GM19455 (cell line): ENCODE measurements around the gene MAN1B1.

Experiments
- ATAC-seq: cut with Tn5 transposase; IDR thresholded peaks from one replicate; pipeline ENCODE4 v1.9.1; 2021; ENCODE audit not compliant: unreplicated experiment

The MAN1B1 gene

DNA sequence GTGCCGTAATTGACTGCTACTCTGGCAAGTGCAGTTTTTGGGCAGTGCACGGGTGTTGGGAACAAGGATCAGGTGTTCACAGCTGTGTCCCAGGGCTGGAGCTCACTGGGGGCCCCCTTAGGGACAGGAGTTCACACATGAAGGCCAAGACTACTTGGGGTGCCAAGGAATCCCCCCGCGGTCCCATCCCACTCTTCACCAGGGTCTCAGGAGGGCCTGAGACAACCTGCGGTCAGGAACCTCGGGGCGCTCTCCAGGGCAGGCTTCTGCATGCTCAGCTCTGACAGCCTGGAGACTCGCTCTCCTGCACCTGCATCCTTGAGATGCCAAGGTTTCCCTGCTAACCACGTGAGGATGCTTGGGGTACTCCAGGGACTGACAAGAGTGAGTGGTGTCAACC lies 2.3 kb upstream of the MAN1B1 start:
- no peak for ATAC-seq

- no peak for ATAC-seq
Observed at GRCh38 chr9:137085920-137086530, 760 bp upstream of the MAN1B1 start.

DNA sequence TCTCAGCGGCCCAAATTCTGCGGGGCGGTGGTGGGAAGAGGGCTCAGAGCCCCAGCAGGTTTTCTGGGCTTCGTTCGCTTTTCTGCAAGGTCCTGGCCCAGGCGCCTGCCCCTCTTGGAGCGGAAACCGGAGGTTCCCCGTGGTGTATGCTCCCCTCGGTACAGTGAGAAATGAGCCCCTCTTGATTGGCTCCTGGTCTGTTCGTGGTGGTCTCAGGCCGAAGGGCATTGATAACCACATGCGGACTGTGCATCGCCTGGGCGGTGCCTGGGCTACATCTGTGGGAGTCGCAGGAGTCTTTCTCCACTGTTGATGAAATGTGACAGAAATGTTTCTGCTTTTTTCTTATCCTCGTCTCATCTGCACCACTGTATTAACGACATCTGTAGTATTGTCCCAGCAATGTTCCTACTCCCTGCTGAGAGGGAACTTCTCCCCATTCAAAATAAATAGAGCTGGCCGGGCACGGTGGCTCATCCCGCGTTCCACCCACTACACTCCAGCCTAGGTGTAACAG lies 682 bp downstream of the MAN1B1 start:
- peak; percentile 1 for ATAC-seq

DNA sequence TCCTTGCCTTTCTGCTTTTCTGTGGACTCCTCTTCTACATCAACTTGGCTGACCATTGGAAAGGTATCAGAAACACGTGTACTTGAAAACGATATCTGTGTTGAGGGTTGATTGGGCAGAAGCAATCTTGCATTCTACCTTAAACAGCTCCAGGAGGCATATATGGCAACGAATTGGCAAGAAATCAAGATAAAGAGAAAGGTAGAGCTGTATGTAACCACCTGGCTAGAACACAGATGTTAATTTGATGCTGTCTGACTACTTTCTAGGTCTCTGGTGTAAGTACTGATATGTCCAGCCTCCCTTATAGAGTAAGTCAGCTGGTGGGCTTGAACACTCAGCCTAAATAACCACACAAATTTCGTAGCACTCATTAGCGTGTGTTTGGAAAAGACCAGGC lies 1.3 kb downstream of the MAN1B1 start:
- no peak for ATAC-seq

DNA sequence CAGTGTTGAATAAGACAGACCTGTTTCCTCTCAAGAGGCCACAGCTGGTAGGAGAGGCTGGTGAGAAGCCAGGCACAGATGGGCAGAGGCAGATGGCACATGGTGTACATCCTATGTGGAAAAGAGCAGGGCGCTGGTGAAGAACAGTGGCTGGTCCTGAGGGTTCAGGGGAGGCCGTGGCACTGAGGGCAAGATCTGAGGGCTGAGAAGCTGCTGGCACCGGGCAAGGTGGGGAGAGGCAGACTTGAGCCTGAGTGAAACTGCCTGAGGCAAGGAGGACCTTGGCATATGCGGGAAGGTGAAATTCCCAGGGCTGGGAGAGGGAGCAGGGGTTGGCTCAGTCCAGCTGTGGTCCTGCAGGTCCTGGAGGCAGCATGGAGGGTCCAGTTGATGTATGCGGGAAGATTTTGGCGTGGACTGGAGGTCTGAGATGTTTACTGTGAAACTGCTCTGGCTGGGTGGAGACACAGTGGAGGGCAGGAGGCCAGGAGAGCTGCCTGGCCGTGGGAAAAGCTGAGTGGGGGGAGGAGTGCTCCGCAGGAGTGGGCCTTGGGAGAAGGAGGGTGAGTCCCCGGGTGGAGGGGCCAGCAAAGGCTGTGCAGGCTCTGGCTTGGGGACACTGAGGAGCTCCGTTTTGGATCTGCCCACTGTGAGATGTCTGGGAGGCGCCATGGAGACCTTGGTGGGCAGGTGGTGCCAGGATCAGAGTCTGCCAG lies 2.6 kb downstream of the MAN1B1 start:
- no peak for ATAC-seq

- peak; percentile 84 for ATAC-seq
Observed at GRCh38 chr9:137095664-137096517, 9.1 kb downstream of the MAN1B1 start.

DNA sequence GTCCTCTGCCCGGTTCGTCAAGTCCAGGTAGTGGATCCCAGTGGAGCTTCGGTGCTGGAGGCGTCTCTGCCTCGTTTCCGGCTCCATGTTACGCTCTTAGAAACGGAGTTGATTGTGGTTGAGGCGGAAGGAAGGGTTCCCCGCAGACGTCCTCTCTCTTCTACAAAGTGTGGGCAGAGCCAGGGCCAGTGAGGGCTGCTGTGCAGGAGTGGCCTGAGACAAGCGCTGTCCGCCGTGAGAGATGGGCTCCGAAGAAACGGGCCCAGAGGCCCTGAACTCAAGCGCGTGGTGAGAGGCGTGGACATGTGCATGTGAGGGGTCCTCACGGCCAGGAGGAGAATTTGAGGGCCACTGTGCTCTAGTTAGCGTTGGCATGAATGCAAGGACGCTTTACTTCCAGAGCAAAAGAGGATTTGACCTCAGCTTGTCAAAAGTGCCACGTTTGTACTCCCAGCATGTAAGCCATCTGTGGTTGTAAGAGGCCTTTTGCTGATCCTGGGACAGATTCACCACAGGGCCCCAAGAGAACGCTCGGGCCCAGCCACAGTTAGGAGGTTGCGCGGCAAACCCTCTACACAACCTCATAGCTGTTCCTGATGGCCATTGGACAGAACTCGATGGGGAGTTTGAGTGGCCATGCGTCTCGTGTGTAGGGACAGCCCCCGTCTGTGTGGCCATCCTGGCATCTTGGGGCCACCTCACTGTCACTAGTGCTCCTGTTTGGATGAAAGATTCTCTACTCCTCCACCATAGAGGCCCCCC lies 10.2 kb downstream of the MAN1B1 start:
- ATAC-seq = no peak

GRCh38 chr9:137097761-137098462 lies 11.1 kb downstream of the MAN1B1 start:
- ATAC-seq = no peak

GRCh38 chr9:137099231-137099630 lies 12.4 kb downstream of the MAN1B1 start:
- ATAC-seq = no peak

GRCh38 chr9:137103206-137103999 lies 16.6 kb downstream of the MAN1B1 start:
- no peak for ATAC-seq

DNA sequence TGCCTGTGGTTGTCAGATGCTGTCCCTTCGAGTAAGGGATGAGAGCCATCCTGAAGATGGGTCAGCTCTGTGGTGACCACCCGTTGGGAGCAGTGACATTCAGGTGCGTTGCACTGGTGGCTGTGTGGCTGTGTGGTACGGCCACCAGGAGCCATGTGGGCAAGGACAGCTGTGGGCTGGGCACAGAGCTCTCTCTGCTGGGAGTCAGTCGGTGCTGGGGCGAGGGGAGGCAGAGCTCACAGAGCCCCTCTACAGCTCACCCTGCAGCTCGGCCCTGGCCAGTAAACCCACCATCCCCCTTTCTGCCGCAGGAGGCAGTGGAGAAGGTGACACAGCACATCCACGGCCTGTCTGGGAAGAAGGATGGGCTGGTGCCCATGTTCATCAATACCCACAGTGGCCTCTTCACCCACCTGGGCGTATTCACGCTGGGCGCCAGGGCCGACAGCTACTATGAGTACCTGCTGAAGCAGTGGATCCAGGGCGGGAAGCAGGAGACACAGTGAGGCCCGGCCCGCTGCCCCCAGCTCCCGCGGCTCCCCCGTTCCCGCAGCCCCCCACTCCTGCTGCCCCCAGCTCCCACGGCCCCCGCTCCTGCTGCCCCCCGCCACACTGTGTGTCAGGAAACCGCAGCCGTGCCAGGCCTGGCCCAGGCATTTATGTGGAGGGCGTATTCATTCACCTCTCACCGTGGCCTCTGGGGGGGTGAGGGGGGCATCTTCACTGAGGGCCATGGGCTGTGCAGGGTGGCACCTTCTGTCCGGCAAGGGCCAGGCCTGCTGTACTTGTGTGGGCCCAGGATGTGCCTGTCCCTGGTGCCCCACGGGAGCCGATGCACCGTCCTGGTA lies 19.3 kb downstream of the MAN1B1 start:
- ATAC-seq = no peak

- no peak for ATAC-seq
Observed at GRCh38 chr9:137106662-137107250, 20.0 kb downstream of the MAN1B1 start.

- no peak for ATAC-seq
Observed at GRCh38 chr9:137107312-137107921, 20.6 kb downstream of the MAN1B1 start.

DNA sequence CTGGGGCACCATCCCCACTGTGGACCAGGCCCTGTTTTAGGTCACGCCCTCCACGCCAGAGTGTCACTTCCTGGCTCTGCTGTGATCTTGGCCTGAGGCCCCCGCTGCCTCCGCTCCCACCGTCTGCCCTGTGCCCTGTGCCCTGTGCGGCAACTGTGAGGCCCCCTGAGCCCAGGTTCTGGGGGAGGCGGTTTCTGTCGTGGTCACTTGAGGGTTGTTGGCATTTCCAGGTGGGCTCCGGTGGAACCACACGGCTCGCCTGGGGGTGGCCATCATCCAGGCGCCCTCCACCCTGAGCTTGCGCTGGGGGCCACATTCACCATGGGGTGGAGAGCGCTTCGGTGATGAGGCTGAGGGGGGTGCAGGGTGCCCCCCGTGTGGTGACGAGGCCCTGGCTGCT lies 21.2 kb downstream of the MAN1B1 start:
- no peak for ATAC-seq

GRCh38 chr9:137108608-137109249 lies 21.9 kb downstream of the MAN1B1 start:
- ATAC-seq = no peak

DNA sequence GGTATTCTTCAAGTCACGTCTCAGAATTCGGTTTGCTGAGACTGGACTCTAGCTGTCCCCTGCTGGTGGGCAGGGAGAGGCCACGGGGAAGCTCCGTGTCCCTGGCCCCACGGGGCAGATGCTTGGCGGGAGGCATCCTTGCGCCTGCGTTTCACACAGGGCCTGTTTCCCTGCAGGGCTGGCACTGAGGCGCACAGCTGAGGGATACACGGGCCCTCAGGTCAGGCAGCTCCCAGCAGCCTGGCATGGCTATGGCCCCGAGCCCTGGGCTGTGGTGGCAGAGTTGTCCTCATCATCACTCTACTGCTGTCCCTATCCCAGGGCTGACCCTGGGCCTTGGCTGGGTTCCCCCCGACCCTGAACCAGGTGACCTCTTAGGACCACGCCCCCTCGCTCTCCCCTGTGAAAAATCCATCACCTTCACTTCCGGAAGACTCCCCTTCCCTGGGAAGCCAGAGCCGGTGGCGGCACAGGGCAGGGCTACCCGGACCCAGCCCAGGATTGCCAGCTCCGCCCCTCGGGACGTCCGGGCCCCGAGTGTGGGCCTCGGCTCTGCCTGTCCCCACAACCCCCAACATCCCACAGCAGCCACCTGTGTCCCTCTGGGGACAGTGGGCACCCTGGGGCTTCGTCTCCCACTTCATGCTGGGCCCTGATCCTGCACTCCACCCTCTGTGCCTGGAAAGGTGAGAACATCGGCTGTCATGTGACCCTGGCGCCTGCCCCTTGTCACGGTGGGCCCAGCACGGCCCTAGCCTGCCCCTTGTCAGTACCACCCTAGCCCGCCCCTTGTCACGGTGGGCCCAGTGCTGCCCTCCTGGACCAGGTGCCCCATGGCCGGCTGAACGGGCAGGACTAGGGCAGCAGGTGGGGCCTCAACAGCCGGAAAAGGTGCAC lies 22.7 kb downstream of the MAN1B1 start:
- no peak for ATAC-seq
